Lung microvascular endothelial cell (primary cell): ENCODE data around the gene ALKBH4. TPM values are rescaled to one million over a fixed set of nuclear protein-coding genes. Genes with fewer than 3 reads are reported as not detected.
"Not testable (repeated sequence)": the region's sequence is repeated elsewhere in the genome, so short reads cannot be mapped to it uniquely, and the experiment has no call there.

Experiments used
- DNase-seq, 2 donors: peaks; one replicate each; pipeline versions ENCODE4 v3.0.0 to v3.0.0-alpha.2; 2010; ENCODE audit warnings: low read depth in 2 of 2
- total RNA-seq: library from RNA; depleted of rRNA; stranded (reverse); fragments of >200 nt; gene quantifications from 2 replicates; pipeline ENCODE4 v1.2.1, GENCODE V29; 2014

The ALKBH4 gene
- total RNA-seq, 1 donor from 2014 or later, result 10.5 TPM

DNA sequence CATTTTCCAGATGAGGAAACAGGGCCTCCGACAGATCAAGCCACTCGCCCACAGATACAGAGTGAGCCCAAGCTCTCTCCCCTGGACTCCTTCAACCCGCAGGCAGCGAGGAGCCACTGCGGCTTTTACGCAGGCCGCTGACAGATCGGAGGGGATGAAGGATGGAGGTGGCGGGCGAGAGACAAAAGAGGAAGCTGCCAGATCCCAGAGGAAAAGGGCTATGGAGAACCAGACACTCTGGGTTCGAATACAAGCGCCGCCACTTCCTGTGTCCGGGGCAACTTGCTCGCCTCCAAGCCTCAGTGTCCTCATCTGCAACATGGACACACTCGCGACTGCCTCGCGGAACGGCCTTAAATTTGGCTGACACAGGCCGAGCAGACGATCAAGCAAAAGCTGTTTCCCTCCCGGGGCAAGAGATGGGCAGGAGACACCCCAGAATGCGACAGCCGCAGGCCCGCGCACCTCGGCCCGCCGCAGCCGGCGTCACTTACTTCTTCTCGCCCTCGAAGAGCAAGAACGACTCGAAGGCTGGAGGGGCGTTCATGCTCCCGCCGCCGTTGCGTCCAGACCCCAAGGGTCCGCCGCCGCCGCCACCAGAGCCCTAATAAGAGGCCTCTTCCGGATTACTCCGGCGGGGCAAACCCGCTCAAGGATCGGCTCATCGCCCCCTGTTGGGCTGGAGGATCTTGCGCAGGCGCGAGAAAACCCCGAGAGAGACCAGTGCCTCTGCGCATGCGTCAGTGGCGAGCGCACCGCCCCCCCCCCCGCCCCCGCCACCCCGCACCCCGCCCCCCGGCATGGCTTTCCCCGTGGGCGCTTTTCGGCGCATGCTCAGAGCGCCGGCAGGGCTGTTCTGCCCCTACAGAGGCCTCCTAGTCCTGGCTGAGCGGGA is 13.9 kb upstream of the ALKBH4 start, which contains the start of gene POLR2J:
POLR2J (minus strand) TSS at position 609 of the 895 bp plus-strand sequence; CDS start at position 547, 62 bp downstream.
- DNase-seq, result peak; percentile 68 to 84

DNA sequence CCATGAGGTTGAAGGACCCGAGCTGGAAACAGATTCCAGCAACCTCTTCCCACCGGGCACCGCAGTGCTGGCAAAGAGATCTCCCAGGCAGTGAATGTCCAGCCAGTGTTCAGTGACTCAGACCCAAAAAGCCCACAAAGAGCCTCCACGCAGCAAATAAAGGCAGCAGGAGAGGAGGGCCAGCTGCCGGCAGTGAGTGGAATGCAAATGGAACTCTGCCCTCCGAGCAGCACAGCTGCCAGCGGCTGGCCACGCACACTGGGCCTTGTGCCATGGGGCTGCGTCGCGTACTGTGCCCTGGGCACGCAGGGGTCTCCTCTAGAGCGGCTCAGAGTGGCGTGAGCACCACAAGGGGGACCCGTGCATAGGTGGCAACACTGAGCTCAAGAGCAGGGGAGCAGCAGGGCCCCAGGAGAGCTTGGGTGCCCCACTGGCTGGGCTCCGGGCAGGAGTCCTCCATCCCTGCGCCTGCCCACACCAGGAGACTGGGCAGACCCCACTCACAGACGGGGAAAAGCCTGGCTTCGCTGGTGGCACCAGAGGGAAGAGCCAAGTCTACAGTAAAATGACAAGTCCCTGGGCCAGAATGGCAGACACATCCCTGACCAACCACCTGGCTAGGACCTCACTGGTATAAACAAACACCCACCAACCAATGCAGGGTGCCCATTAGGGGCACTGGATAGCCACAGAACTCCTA is 10.2 kb upstream of the ALKBH4 start:
- DNase-seq, result not testable (repeated sequence)

DNA sequence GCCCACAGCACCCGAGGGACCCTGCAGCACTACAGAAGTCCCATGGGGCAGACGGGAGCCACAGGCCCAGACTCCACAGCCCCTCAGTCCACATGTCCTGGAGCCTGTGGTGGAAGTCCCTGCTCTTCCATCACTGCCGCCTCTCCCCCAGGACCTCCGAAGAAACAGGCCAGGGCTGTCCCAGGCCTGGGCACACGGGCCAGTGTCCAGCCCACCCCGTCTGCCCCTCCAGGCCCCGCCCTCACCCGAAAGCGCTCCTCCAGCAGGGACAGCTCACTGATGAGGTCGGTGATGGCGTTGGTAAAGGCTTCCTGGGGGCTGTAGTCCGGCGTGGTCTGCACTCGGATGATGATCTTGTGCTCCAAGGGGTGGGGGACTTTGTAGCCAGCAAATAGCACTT is 9.5 kb upstream of the ALKBH4 start:
- DNase-seq, result not testable (repeated sequence)

DNA sequence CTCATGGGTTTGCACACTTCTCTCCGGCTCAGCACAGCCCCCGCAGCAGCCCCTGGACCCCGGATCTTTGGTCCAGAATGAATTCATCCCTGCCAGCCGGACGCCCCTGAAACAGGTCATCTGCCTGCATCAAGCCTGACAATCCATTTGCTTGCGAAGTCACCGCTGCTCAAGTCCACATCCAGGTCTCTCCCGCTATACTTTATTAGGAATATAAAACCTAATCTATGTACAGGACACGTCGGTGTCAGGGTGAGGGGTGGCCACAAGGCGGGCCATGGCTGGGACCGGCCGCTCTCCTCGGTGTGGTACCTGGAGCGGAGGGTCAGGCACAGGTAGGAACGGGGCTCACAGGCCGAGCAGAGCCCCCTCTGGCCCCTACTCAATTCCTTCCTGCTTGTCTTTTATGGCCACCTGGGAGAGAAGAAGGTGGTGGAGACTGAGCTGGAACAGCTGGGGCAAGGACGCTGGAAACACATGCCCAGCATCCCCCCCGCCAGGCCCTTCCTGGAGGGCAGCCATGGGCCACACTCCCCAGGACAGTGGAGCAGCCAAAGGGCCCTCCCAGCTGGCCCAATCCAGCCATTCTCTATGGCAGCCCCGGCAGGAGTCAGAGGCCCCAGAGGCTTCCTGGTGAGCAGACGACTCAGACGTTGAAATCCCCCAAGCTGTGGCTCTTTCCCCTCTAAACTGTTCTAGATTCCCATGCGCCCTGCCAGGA is 8.8 kb upstream of the ALKBH4 start:
- no peak for DNase-seq

DNA sequence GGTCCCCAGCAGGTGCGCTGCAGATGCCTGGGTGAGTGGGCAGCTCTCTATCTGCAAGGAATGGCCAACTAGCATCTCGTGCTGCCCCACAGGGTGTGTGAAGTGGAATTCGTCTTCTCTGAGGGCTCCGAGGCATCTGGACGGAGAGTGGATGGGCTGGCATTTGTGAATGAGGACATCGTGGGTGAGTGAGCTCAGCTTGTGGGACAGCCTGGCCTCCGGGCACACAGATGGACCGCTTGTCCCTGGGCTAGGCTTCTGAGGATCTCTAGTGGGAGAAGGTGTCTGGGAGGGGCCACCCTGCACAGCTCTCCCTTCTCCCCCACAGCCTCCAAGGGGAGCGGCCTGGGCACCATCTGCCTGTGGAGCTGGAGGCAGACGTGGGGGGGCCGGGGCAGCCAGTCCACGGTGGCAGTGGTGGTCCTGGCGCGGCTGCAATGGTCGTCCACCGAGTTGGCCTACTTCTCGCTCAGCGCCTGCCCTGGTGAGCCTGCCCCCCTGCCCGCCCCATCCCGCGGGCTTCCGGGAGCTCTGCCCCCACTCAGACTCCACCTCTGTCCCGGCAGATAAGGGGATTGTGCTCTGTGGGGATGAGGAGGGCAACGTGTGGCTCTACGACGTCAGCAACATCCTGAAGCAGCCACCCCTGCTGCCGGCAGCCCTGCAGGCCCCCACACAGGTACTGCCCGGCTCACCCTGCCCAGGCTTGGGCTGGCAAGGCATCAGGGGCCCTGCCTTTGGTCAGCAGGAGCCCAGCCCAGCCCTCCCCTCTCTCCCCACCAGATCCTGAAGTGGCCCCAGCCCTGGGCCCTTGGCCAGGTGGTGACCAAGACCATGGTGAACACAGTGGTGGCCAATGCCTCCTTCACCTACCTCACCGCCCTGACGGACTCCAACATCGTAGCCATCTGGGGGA is 7.7 kb upstream of the ALKBH4 start:
- DNase-seq, result no peak

DNA sequence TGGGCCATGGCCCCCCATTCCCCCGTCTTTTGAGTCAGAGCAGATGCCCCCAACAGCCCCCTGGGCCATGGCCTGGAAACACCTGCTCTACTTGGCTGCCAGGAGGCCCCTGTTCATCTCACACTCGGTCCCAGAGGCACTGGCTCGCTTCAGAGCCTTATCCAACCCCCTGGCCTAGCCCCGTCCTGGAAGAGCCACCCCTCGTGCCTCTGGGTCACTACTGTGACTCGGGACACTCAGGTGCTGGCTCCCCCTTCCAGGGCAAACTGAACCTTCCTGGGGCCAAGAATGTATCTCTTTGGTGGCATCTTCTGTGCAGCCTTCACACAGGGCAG is 7.1 kb upstream of the ALKBH4 start:
- DNase-seq, result no peak

DNA sequence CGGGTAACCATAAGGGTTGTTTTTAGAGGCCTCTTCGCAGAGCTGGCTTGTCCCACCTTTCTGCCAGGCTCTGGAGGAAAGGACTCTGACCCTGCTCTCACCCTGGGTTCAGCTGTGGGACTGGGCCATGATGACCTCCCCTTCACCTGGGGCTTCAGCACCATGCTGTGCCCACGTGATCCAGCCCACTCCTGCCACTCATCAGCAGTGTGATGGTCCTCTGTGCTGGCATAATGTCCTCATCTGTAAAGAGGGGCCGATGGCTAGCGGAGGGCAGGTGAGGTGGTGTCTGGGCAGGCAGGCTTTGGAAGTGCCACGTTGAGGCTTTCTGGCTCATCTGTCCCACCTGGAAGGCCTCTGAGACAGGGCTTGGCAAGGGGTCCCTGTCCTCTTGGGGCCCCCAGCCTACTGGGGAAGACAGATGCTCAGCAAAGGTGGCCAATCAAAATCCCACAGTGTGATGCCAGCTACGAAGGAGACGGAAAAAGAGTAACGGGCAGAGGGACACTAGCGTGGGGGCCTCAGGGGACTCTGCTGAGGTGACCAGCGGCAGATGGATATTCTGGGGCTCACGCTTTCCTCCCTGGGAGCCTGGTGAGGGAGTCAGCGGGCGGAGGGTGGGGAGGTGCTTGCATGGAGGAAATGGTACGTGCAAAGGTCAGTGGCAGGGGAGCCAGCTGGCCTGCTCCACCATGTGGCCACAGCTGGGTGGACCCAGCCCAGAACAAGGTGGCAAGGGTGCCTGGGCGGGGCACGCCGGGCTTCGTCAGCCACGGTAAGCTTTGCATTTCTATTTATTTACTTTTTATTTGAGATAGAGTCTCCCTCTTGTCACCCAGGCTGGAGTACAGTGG is 5.5 kb upstream of the ALKBH4 start:
- no peak for DNase-seq

DNA sequence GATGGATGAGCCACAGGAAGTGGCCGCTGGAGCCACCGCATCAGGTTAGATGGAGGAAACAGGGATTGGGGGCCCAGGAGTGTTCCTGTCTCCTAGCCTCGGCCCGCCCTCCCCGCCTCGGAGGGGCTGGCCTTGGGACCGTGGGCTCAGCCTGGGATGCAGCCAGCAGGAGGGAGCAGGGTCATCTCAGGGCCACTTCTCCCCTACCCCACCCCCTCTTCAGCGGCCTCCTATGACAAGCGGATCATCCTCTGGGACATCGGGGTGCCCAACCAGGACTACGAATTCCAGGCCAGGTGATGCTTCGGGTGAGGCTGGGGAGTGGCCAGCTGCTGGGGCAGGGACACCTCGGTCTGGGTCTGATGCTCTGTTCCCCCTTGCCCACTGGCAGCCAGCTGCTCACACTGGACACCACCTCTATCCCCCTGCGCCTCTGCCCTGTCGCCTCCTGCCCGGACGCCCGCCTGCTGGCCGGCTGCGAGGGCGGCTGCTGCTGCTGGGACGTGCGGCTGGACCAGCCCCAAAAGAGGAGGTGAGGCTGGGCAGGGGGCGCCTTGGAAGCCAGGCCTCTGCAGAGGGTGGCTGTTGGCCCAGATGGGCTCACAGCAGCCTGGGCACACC is 4.8 kb upstream of the ALKBH4 start:
- DNase-seq, result no peak

DNA sequence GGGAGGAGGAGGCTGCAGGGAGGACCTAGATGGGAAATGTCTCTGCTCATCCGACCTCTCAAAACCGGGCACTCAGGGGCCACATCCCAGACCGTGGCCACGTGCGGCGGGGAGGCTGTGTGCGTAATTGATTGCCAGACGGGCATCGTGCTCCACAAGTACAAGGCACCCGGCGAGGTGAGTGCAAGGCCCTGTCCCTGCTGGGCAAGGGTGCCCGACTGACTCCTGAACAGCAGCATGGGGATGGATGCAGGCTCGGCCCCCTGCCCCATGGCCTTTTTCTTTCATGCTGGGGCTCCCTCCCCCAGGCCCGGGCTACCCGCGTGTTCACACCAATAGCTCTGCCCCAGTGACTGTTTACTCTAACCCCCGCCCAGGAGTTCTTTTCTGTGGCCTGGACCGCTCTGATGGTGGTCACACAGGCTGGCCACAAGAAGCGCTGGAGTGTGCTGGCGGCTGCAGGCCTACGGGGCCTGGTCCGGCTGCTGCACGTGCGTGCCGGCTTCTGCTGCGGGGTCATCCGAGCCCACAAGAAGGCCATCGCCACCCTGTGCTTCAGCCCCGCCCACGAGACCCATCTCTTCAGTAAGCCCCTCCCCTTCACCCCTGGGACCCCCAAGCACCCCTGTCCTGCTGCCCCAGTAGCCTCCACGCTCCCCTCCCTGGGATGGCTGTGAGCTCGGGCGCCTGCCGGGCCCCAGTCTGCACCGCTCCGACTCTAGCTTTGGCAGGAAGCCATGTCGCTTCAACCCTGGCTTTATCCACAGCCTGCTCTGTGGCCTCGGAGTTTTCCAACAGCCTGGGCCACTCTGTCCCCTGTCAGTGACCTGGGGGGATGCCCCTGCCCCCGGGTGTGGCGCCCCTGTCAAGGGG is 4.1 kb upstream of the ALKBH4 start:
- no peak for DNase-seq

DNA sequence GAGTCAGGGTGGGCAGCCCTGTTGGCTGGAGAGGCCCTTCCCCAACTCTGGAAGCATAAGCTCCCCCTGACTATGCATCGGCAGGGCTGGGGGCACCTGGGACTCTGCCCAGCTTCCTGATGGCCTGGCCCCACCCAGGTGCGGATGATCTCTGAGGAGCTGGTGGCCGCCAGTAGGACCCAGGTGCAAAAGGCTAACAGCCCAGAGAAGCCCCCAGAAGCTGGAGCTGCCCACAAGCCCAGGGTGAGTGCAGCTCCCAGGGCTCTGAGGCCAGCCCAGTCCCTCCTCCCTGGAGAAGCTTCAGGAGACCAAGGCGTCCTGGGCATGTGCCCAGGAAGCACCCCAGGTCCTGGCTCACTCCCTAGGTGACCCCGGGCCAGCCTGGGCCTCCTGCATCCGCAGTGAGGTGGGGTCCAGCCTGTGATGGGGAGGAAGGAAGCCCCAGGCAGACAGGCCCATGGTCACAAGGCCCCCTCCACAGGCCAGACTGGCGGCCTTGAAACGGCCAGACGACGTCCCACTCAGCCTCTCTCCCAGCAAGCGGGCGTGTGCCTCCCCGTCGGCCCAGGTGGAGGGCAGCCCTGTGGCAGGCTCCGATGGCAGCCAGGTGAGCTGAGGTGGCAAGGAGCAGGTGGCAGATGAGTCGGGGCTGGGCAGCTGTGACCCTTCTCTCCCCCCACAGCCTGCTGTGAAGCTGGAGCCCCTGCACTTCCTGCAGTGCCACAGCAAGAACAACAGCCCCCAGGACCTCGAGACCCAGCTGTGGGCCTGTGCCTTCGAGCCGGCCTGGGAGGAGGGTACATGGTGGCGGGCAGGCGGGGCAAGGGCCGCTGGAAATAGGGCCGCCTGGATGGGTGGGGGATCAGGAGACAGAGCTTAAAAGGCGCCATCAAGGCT is 3.2 kb upstream of the ALKBH4 start:
- no peak for DNase-seq

DNA sequence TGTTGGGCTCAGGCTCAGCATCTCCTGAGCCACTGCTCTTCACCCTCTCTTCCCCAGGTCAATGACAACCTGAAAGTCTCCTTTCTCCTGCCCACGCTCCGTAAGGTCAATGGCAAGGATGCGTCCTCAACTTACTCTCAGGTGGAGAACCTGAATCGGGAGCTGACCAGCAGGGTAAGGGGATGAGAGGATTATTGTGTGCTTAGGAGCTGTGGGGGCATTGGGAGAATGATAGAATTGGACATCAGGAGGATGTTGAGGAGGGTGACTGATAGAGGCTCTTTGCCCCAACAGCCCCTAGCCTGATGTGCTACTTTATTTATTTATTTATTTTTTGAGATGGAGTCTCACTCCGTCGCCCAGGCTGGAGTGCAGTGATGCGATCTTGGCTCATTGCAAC is 1.4 kb upstream of the ALKBH4 start:
- DNase-seq, result no peak

DNA sequence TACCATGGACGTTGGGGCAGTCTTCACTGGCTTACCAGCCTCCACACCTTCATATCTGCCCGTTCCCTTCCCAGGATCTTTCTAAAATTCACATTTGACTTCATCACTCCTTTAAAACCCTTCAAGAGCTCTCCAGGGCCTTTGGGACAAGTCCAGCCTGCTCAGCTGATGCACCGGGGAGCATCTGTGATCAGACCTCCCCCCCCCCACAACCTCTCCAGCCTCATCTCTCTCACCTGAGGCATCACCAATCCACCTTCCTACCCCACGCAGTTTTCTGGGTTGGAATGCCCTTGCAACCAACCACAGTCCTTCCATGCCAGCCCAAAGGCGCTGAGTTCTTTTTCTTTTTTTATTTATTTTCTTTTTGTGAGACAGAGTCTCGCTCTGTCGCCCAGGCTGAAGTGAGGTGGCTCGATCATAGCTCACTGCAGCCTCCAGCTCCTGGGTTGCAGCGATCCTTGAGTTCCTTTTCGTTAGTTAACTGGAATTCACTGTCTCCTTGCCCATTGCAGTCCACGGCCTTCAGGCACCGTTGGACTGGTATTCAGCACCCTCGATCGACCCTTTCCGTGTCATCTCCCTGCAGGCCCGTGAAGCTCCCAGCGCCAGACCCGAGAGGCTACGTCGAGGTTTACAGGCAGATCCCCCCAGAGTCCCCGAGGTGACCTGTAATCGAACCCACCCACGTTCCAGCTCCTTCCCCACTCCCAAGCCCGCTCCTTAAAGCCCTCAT is 654 bp downstream of the ALKBH4 start:
- DNase-seq, result peak; percentile 21 to 27

DNA sequence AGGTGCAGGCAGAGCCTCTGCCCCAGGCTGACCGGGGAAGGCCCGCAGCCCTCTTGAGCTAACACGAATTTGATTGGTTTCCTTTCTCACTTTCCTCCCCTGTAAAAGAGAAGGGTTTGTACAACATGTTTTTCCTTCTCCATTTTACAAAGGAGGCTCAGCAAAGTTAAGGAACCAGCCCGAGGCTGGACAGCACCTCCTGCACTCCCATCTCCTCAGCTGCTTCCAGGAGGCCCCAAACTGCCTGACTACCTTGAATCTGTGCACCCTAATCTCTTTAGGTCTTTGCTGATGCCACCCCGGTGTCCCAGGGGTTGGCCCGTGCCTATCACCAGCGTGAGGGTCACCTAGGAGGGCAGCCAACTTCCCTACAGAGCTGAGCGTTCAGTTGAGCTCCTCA is 4.2 kb downstream of the ALKBH4 start:
- DNase-seq, result no peak

DNA sequence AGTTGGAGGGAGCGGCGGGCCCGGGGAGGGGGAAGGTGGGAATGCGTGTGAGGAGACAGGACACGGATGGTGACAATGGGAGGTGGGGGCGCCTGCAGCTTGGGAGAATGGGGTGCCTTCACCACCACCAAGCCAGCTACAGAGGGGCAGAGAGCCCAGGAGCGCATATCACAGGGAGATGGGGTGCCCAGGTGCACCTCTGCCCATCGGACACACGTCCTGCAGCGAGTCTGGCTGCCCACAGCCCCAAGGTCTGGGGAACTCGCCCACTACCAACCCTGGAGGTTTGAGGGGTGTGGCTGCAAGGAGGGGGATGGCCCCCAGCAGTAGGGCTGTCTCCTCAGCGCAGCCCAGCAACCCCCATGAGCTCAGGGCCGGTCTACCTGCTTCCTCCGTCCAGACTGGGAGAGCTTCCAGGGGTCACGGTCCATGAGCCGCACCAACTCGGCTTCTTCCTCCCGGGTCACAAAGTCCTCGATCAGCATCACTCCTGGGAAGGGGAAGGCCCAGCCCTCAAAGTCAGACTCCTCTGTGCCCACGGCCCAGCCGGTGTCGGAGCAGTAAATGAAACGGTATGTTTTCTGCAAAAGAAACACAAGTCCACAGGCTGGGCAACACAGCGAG is 5.3 kb downstream of the ALKBH4 start:
- no peak for DNase-seq

DNA sequence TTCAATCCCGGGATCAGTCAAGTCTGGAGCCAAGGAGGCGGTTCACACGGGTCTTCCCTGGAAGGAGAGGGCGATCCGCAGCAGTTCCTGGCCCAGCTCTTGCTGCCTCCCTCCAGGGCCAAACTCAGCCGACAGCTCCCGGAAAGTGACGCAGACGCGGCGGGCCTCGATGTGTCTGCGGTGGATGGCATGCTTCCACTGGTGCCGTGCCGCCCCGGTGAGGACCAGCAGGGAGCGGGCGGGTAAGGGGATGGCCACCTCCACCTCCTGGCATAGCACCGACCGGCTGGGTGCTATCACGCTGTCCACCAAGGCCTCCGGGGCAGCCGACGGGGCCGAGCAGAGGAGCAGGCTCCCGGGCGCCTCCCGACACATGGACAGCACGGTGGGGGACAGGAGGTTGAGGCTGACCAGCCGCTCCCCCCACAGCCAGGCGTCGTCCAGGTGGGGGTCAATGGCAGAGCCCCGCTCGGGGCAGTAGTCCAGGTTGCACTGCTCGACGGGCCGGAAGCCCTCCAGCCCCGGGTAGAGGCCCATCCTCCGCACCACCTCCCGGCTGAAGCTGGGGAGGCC is 7.2 kb downstream of the ALKBH4 start:
- no peak for DNase-seq

DNA sequence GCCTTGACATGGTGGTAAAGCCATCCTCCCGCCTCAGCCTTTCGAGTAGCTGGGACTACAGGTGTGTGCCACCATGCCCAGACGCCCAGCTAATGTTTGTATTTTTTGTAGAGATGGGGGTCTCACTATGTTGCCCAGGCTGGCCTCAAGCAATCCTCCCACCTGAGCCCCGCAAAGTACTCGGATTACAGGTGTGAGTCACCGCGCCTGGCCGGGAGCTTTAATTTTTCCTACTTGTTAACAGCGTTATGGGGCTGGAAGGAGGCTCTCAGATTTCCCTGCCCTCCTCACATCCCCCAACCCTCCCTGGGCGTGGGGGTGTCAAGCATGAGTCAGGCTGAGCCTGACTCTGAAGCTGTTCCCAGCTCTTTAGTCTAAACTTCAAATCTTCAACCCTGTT is 8.3 kb downstream of the ALKBH4 start:
- no peak for DNase-seq
